Measurements from ENCODE around the gene P4HB. TPM values are rescaled to one million over a fixed set of nuclear protein-coding genes. Genes with fewer than 3 reads are reported as not detected.

P4HB gene
- total RNA-seq, 1 donor from 2014 or later: 248 TPM

GRCh38 chr17:81870131-81870980 is 10.0 kb upstream of the P4HB start:
- intact Hi-C loops (cut with DNase I): no loop called here
- DNase-seq (ENCODE audit: low spot score): no peak
- peak; percentile 9 for ATAC-seq

GRCh38 chr17:81869221-81870130 is 9.1 kb upstream of the P4HB start:
- DNase-seq (ENCODE audit: low spot score) (no peak), ATAC-seq (peak; percentile 33)
- intact Hi-C loops (cut with DNase I): no loop called here

DNA sequence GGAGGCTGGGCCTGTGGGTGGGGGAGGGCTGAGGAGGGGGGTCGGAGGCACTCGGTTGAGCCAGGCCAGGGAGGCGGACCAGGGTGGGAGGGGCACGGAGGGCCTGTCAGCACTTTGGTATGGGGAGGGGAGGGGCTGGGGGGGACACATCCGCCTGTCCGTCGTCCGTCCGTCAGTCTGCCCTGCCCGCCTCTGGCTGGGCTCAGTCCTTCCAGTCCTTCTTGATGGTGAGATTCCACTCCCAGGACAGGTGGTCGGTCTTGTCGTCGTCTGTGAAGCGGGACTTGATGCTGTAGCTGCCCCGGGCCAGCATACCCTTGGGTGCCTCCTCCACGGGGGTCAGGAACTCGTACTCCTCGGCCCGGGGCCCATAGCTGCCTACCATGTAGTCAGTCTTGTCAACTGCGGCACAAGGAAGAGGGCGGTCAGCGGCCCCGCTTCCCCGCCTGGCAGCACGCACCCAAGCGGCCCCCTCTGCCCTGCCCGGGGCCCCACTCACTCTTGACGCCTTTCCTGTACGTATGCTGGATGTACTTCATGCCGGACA is 8.4 kb upstream of the P4HB start:
- intact Hi-C loops (cut with DNase I): no loop called here
- DNase-seq (ENCODE audit: low spot score): no peak
- peak; percentile 18 for ATAC-seq

- ATAC-seq (peak; percentile 0), DNase-seq (ENCODE audit: low spot score) (no peak)
- intact Hi-C loops (cut with DNase I): no loop called here
These were observed 7.8 kb upstream of the P4HB start for GRCh38 chr17:81867991-81868673.

GRCh38 chr17:81867170-81867990 is 7.0 kb upstream of the P4HB start:
- peak; percentile 0 for ATAC-seq
- no peak for DNase-seq (ENCODE audit: low spot score)
- intact Hi-C loops (cut with DNase I): no loop called here

- intact Hi-C loops (cut with DNase I): no loop called here
- no peak for DNase-seq (ENCODE audit: low spot score)
- ATAC-seq: no peak
These were observed 6.3 kb upstream of the P4HB start for GRCh38 chr17:81866440-81867169.

GRCh38 chr17:81865733-81866439 is 5.6 kb upstream of the P4HB start:
- intact Hi-C loops (cut with DNase I): no loop called here
- peak; percentile 58 for DNase-seq (ENCODE audit: low spot score)
- no peak for ATAC-seq

DNA sequence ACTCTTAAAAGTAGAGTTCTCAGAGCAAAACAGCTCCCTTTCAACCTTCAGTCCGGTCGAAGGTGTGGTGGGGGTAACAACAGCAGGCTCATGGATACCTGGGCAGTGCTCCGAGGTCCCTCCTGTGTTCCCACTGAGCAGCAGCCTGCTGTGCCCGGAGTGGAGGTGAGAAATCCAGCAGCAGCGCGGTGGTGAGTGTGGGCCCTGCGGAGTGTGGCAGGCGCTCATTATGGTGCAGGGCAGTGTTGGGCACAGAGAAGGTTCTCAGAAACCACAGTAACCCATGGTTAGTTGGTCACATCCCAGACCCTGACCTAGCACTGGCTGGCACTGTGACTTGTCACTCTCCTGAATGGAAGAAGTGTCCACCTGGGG is 5.0 kb upstream of the P4HB start:
- intact Hi-C loops (cut with DNase I): no loop called here
- no peak for DNase-seq (ENCODE audit: low spot score)

GRCh38 chr17:81863833-81864768 is 3.8 kb upstream of the P4HB start:
- ATAC-seq (no peak), DNase-seq (ENCODE audit: low spot score) (peak; percentile 60)
- intact Hi-C loops (cut with DNase I): no loop called here

More for the DNA sequence above, 5.0 kb upstream of the P4HB start:
- ATAC-seq: no peak

GRCh38 chr17:81863123-81863675 is 2.9 kb upstream of the P4HB start:
- intact Hi-C loops (cut with DNase I): no loop called here
- DNase-seq (ENCODE audit: low spot score): no peak
- no peak for ATAC-seq

DNA sequence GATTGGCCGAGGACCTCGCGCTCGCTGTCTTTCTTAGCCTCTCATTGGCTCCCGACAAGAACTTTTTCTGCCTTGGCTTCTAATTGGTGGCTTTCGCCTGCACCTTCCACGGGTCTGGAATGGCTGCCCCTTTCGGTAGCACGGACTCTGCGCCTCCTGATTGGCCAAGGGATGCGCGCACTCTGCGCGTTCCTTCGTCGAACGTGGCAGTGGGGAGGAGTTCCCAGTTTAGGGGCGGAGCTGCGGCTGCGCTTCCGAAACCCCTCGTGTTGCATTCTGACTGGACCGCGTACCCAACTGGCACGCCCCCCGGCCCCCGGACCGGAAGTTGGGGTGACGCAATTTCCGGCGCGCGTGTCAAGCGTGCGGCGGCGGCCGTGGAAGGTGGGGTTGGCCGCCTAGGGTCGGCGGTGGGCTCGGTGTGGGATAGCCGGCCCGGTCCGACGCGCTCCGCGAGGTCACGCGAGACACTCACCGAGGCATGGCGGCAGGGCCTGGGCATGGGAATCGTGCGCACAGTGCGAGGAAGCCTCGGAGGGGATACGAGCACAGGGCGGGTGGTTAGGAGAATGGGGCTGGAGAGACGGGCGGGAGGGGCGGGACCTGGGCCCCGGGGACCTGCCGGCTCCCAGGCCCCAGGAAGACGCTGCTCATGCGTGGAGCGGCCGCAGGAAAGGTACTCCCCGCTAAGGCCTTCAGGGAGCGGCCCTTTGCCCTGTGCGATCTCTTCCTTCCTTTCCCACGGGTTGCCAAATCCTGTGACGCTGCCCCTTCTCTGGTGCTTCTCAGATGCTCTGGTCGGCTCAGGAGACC is 627 bp upstream of the P4HB start:
- intact Hi-C loops (cut with DNase I): no loop called here
- ATAC-seq: peak; percentile 98
- DNase-seq (ENCODE audit: low spot score): peak; percentile 99

GRCh38 chr17:81858967-81859905 is 1.1 kb downstream of the P4HB start:
- no peak for DNase-seq (ENCODE audit: low spot score)
- no peak for ATAC-seq
- intact Hi-C loops (cut with DNase I): no loop called here

GRCh38 chr17:81858170-81858966 is 2.0 kb downstream of the P4HB start:
- ATAC-seq: no peak
- intact Hi-C loops (cut with DNase I): no loop called here
- DNase-seq (ENCODE audit: low spot score): no peak
